Measurements from ENCODE around the gene TRPM7.
"Not testable (repeated sequence)": the region's sequence is repeated elsewhere in the genome, so short reads cannot be mapped to it uniquely, and the experiment has no call there.

The TRPM7 gene

GRCh38 chr15:50686469-50687301, at the start of gene TRPM7:
TSS of gene TRPM7 (minus strand) at chr15:50686797. CDS start at chr15:50686533, 264 bp downstream.
- FAIRE-seq: no peak

DNA sequence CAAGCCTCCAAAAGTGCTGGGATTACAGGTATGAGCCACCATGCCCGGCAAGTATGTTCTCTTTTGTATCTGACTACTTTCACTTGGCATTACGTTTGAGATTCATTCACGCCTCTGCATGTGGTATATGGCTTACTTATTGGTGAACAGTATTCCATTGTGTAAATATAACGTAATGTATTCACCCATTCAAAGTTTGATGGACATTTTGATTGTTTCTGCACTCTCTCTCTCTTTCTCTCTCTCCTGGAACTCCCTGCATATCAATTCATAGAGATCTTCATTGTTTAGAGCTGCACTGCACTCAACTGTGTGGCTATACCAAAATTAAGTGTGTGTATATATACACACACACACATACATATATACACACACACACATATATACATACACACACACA, 48.6 kb upstream of the TRPM7 start:
- no peak for FAIRE-seq

DNA sequence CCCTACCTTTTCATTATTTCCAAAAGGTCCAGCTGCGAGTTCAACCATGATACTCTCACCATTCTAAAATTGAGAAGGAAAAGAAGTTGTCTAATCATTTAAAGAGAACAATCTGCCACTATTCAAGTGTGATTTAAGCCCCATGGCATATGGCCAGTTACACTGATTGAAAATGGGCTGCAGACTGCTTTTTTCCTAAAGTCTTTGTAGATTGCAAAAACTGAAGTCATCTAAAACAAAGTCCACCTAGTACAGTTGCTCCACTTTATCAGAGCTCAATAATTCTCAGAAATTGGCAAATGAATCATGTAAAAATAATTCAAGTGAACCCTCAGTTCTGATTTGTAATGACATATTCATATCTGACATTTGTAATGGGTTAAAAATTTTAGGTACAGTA, 39.7 kb upstream of the TRPM7 start:
- FAIRE-seq: no peak

DNA sequence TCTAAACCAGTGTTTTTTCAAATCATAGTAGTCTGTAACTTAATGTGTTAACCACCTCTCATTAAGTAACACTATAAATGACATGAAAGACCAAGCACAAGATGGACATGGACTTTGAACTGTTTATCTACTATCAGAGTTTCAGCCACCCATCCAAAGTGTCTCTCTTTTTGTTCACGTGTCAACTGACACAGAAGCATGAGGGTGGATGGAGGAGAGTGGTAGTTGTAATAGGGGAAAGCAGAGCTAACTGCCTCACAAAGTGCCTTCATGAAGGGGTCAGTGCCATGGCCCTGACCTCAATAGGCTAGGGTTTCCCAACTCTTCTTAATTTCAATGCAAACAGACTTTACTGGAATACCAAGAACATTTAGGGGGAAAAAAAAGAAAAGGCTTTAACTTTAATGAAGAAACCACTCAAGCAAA, 32.1 kb upstream of the TRPM7 start:
- no peak for FAIRE-seq

DNA sequence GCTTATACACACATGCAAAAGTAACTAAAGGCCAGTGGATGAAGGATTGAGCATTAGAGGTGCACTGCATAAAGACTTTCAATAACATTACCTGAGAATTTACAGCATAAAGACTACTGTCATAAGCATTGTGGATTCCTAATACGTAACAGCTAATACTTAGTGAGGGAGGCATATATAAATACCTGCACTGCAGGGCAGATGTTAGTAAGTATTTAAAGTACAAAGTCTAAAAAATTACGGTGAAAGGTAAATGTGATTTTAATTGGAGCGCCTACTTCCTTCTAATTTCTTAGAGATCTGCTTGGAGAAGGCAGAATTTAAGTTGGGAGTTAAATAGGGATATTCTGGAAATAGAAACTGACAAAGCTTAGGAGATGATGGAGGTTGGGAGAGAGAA, 25.4 kb upstream of the TRPM7 start:
- FAIRE-seq: no peak

DNA sequence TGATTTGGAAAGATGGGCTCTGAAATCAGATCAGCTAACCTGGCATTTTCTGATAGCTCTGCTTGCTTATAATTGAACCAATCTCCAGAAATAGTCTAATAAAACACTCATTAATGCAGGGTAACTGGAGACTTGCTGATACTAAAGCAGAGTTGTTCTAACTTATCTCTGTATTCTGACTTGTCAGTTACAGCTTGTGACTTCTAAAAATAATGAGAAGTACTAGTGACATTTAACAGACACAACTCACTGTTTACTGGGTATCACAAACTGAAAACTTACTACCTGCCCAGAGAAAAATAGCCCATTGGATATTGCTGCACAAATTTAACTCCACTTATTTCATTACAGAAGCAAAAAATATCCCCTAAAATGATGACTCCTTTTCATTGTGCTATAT, 24.0 kb upstream of the TRPM7 start:
- no peak for FAIRE-seq

DNA sequence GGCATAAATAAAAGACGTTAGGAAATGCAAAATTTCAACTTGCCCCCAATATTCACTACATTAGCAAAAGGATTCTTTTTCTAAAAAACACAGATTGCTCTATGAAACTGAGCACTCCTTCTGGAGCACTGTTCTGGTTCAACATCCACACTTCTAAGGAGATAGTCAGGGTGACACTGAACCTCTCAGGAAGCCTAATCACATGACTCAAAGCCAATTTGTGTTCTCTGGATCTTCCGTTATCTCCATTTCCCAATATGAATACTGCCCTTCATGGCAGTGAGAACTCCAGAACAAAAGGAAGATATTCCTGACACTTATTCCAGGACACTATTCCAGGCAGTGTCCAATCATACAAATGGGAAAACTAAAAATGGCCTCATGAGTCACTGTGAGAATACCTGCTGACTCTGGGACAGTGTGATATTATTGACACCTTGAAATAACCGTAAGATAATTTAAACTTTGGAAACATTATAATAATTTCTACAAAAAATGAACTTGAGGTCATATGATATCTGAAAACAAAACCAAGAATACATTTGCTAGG, 21.4 kb upstream of the TRPM7 start:
- FAIRE-seq: no peak

DNA sequence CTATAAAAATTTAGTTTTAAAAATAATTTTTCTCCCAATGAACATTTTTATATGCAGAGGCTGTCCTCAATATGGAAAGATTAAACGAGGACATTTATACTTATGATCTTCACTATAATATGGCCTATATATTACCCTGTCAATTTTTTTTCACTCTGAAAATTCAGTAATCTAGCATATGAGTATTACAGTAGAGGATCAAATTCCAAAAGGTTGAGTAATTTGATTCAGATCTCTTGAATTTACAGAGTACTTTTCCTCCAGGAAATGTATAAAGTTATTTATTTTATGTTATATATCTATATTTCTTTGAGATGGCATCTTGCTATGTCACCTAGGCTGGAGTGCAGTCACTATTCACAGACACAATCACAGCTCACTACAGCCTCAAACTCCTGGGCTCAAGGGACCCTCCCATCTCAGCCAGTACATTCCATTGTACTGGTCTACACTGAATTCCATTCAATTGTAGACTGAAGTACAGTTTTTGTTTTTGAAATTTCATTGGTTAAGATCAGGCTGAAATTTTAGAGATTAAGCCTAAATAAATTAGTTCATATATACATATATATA, 16.3 kb upstream of the TRPM7 start:
- no peak for FAIRE-seq

DNA sequence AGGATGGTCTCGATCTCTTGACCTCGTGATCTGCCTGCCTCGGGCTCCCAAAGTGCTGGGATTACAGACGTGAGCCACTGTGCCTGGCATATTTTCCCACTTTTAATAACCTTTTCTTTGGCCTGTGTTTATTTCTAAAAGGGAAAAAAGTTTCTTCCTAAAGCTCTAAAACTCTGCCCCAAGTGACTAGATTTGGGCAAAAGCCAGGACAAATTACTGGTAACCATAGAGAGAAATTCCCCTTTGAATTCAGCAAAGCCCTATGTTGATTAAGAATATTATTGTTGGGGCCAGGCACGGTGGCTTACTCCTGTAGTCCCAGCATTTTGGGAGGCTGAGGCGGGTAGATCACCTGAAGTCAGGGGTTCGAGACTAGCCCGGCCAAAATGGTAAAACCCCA, 11.5 kb upstream of the TRPM7 start:
- FAIRE-seq: no peak

DNA sequence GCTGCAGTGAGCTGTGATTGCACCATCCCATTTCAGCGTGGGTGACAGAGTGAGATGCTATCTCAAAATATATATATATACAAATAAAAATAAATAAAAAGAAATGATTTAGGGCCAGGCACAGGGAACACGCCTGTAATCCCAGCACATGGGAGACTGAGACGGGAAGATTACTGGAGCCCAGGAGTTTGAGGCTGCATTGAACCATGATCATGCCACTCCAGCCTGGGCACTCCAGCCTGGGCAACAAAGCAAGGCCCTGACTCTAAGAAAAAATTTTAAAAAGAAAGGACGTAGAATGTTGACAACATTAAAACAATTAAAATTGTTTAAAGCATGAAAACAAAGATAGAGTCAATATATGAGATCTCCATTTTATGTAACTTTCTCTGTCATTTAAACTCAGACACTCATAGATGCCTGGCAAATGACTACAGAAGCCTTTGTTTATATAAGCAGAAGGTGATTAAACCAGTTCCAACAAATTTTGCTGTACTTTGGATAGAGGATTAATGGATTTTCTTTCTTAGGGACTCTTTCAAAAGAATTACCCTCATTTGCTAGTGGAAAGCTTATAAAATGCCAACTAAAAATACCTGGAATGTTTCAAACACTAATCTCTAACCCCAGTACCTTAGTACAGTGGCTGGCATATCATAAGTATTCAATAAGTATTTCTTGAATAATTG, 10.7 kb upstream of the TRPM7 start:
- FAIRE-seq: no peak

DNA sequence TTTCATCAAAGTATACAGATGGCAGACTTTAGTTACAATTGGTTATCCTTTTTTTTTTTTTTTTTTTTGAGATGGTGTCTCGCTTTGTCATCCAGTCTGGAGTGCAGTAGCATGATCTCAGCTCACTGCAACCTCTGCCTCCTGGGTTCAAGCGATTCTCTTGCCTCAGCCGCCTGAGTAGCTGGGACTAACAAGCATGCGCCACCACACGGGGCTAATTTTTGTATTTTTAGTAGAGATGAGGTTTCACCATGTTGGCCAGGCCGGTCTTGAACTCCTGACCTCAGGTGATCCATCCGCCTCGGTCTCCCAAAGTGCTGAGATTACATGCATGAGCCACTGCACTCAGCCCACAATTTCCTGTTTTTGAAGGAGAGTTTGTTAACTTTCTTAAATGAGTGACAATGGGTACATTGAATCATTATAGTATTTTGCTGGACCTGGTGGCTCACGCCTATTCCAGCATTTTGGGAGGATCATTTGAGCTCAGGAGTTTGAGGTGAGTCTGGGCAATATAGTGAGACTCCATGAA, 8.1 kb upstream of the TRPM7 start:
- FAIRE-seq: not testable (repeated sequence)

- no peak for FAIRE-seq
Measured at GRCh38 chr15:50687302-50687902, 805 bp upstream of the TRPM7 start.

GRCh38 chr15:50685976-50686468, 575 bp downstream of the TRPM7 start:
- FAIRE-seq: no peak

DNA sequence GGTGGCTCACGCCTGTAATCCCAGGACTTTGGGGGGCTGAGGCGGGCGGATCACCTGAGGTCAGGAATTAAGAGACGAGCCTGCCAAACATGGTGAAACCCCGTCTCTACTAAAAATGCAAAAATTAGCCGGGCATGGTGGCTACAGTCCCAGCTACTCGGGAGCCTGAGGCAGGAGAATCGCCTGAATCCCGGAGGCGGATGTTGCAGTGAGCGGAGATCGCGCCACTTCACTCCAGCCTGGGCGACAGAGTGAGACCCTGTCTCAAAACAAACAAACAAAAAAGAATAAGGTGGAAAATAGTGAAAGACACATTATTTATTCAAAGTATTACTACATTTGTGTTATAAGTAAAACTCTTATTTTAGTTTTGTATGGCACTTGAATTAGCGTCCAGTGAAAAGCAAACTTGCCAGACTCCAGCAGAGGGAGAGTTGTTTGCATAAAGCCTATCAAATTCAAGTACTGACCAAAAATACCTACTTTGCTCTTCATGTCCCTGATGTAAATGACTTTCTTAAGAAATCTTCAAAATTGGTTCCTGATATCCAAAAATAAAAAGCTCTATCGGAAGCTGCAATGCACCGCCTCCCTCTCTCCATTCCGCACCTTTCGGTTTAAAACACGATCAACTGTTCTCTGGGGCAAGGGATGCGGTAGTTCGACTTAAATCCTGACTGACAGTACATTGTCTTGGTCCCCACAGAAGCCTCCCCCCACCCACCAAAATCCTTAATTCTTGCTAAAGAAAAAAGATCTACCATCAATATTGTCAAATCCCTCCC, 1.2 kb downstream of the TRPM7 start:
- no peak for FAIRE-seq

DNA sequence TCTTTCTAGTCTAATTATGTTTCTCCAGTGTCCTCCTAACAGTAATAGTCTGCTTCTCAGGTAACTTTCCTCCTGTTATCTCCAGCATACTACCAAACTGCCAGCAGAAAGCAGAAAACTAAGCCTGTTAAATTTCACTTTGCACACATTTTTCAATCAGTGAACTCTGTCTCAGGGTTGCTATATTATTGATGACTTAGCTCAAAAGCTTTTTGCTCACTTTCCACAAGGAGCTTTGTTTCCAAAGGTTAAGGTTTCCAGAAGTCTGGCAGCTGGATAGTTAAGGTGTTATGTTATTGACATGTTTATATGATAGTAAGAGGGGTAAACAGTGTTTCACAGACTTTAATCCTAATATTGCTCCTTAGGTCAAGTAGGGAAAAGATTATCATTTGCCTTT, 5.1 kb downstream of the TRPM7 start:
- no peak for FAIRE-seq

GRCh38 chr15:50676799-50677483, 9.7 kb downstream of the TRPM7 start:
- no peak for FAIRE-seq

- peak; percentile 53 for FAIRE-seq
Measured at GRCh38 chr15:50675535-50676144, 11.0 kb downstream of the TRPM7 start.

- no peak for FAIRE-seq
Measured at GRCh38 chr15:50670115-50670514, 16.5 kb downstream of the TRPM7 start.

DNA sequence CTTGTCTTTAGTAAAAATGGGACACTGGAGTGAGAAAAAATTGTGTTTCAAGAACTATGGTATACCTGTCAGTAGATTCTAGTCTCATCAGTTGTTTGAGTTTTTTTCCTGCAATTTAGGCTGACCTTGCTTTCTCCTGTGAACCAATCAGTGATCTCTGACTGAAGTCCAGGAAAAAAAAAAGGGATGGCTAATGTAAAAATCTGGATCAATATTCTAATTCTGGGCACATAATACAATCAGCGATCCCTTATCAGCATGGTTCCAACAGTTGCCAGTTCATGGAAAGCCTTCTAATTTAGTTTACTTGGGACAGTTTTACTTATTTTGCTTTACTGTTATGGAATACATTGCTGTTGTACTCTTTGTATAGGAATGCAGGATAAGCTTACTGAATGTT, 17.0 kb downstream of the TRPM7 start:
- FAIRE-seq: no peak

- no peak for FAIRE-seq
Measured at GRCh38 chr15:50665938-50666337, 20.7 kb downstream of the TRPM7 start.

DNA sequence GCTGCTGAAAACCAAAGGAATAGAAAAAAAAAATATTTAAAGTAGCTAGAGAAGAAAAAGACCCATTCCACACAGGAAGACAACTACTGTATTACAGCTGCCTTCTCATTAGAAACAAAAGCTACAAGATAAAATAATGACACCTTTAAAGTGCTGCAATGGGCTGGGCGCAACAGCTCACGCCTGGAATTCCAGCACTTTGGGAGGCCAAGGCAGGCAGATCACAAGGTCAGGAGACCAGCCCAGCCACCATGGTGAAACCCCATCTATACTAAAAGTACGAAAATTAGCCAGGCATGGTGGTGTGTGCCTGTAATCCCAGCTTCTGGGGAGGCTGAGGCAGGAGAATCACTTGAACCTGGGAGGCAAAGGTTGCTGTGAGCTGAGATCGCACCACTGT, 31.0 kb downstream of the TRPM7 start:
- no peak for FAIRE-seq
